ENCODE results near the gene EPB41L2. TPM values are rescaled to one million over a fixed set of nuclear protein-coding genes. Genes with fewer than 3 reads are reported as not detected.
"Not testable (repeated sequence)": the region's sequence is repeated elsewhere in the genome, so short reads cannot be mapped to it uniquely, and the experiment has no call there.

The EPB41L2 gene
- total RNA-seq, 2 donors from 2014 or later, result 41.9 to 47.2 TPM

DNA sequence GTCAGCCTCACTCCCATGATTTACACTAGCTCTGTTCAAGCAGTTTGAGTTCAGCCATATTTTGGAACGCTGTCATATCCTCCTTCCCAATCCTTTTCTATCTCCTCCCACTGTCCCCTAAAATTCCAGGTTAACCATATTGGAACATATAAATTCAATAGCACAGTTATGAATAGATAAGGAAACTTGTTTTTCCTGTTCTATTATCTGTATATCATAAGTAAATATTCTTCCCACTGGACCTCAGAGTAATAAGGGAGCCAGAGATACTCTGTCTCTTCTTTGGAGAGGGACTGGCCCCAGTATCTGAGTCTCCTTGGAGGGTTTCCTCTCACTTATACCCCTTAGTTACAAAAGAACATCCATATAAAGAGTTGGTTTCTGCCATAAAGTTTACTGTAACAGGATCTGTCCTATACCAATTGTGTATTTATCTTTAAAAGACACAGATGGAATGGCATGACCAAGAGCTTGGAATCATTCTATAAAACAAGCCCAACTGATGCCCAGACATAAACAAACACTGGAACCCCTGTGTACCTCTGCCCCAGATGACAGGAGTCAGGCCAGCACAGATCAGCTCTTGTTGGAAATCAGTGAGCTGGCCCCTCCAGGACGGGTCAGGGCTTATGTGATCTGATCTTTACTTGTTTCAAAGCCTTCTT lies 67.1 kb downstream of the EPB41L2 start:
- TF ChIP-seq, protein P1, sequence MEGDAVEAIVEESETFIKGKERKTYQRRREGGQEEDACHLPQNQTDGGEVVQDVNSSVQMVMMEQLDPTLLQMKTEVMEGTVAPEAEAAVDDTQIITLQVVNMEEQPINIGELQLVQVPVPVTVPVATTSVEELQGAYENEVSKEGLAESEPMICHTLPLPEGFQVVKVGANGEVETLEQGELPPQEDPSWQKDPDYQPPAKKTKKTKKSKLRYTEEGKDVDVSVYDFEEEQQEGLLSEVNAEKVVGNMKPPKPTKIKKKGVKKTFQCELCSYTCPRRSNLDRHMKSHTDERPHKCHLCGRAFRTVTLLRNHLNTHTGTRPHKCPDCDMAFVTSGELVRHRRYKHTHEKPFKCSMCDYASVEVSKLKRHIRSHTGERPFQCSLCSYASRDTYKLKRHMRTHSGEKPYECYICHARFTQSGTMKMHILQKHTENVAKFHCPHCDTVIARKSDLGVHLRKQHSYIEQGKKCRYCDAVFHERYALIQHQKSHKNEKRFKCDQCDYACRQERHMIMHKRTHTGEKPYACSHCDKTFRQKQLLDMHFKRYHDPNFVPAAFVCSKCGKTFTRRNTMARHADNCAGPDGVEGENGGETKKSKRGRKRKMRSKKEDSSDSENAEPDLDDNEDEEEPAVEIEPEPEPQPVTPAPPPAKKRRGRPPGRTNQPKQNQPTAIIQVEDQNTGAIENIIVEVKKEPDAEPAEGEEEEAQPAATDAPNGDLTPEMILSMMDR (IDR thresholded peaks at IDR 0.05), result no peak
- H3K4me1 ChIP-seq, result peaks cover 0 to 16% of the 10 kb centered on the region in 2 donors
- H3K4me3 ChIP-seq, result no peak overlapping the region
- H3K9me3 ChIP-seq, result no peaks in the 10 kb centered on the region
- no peak for DNase-seq (ENCODE audit: low spot score)
- no peaks in the 10 kb centered on the region for H3K27me3 ChIP-seq
- no peaks in the 10 kb centered on the region for H3K36me3 ChIP-seq
- H3K27ac ChIP-seq, result no peak overlapping the region

DNA sequence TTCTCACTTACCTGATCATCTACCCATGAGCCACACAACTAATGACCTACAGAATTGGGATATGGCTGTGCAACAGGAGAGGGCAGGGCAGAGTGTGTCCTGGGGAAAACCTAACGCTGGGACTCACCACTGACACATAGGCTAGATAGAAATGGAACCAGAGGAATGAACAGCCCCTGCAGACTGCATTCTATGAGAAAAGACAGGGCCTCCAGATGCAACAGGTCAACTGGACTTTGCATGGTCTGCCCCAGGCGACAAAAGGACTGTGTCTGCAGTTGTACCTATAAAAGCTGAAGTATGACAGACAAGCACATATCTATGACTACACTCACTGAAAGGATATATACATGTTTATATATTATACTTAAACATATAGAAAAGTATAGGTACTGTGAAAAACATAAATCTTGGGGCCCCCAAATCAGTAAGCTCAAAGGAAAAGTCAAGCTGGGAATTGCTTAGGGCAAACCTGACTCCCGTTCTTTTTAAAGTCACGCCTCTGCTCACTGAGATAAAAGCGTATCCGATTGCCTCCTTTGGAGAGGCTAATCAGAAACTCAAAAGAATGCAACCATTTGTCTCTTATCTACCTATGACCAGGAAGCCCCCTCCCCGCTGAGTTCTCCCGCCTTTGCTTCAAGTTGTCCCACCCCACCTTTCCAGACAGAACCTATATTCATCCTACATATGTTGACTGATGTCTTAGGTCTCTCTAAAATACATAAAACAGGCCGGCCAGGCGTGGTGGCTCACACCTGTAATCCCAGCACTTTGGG lies 68.5 kb downstream of the EPB41L2 start:
- Histone ChIP-seq H3K4me3 (no peak overlapping the region), H3K4me1 (peaks cover 0 to 18% of the 10 kb centered on the region in 2 donors), H3K27me3 (no peaks in the 10 kb centered on the region), H3K27ac (no peak overlapping the region), H3K36me3 (no peaks in the 10 kb centered on the region), H3K9me3 (no peaks in the 10 kb centered on the region)
- no peak for DNase-seq (ENCODE audit: low spot score)
- TF ChIP-seq, protein P1 (IDR thresholded peaks at IDR 0.05), result no peak

DNA sequence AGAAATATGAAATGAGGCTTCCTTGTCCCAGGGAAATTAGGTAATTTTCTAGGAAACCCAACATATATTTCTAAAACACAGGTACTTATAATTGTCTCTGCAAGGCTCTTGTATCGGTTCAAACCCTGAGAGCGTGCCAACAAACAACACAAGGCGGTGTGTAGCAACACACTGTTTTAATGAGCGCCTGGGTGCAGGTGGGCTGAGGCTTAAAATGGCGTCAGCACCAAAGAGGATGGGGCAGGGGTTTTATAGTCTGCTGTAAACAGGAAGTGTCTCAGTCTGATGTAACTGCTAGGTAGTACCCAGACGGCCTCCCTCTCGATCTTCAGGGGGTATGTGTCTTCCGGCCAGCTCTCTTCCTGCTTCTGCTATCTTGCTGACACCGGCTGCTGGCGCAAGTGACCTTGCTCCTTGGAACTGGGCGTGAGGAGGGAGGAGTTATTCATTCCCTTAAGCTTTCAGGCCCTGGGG lies 69.7 kb downstream of the EPB41L2 start:
- Histone ChIP-seq H3K27me3 (no peaks in the 10 kb centered on the region), H3K36me3 (no peaks in the 10 kb centered on the region), H3K9me3 (no peaks in the 10 kb centered on the region), H3K4me3 (no peak overlapping the region), H3K4me1 (peaks cover 0 to 18% of the 10 kb centered on the region in 2 donors), H3K27ac (no peak overlapping the region)
- TF ChIP-seq, protein P1 (IDR thresholded peaks at IDR 0.05), result no peak
- DNase-seq (ENCODE audit: low spot score), result no peak

DNA sequence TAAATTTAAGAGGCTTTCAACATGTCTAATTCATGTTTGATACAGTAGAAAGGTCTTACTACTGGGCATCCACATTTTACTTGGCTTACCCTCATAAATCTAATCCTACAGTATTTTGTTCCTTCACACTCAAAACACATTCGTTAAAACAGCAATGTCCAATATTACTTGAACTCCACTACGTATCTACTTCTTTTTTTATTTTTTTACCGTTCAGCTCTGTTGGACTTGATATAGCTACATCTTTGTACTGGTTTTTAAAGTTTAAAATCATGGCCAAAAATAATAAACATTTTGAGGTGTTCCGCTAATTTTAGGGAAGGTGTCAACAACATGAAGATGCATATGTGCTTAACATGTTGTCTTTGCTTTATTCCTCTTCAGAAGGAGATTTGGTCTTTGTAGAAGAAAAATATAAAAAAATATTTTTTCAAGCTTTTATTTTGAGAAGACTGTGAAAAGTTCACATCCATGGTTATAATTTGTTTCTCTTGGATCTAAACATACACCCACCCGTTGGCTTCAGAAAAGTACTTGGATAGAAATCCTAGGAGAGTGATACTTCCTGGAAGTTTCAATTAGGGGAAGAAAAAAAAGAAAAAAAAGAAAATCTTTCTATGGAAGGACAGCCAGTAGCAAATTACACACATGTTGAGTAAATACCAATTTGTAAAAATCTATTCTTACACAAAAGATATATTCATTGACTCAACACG lies 71.5 kb downstream of the EPB41L2 start:
- DNase-seq (ENCODE audit: low spot score), result no peak
- TF ChIP-seq, protein P1 (IDR thresholded peaks at IDR 0.05), result no peak
- Histone ChIP-seq H3K9me3 (no peaks in the 10 kb centered on the region), H3K27ac (peak overlapping the region in 1 of 2 donors; percentile 7), H3K36me3 (no peaks in the 10 kb centered on the region), H3K4me1 (peaks cover 0 to 8% of the 10 kb centered on the region in 2 donors), H3K4me3 (no peak overlapping the region), H3K27me3 (no peaks in the 10 kb centered on the region)

DNA sequence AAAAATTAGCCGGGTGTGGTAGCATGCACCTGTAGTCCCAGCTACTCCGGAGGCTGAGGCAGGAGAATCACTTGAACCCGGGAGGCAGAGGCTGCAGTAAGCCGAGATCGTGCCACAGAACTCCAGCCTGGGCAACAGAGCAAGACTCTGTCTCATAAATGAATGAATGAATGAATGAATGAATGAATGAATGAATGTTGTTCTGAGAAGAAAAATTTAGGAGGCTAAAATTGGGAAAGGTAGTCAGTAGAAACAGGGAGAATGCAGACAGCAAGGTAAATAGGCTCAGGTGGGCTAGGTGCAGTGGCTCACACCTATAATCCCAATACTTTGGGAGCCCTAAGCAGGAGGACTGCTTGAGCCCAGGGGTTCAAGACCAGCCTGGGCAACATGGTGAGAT lies 75.5 kb downstream of the EPB41L2 start:
- not testable (repeated sequence) for H3K27ac ChIP-seq; H3K4me3 ChIP-seq; DNase-seq (ENCODE audit: low spot score); H3K36me3 ChIP-seq; H3K9me3 ChIP-seq; H3K27me3 ChIP-seq; H3K4me1 ChIP-seq

DNA sequence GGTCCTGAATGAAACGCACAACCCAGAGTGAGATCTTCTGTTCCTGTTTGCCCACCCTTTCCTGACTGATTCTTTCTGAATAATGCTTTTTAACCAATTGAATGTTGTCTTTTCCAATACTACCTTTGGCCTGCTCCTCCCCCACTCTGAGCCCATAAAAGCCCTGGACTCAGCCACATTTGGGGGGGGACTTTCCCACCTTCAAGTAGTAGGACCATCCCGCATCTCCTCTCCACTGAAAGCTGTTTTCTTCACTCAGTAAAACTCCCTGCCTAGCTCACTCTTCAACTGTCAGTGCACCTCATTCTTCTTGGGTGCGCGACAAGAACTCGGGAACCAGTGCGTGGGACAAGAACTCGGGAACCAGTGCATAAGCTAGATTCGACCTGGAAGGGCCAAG lies 77.9 kb downstream of the EPB41L2 start:
- TF ChIP-seq, protein P1 (IDR thresholded peaks at IDR 0.05), result no peak
- Histone ChIP-seq H3K27ac (no peak overlapping the region), H3K4me1 (peaks cover 0 to 21% of the 10 kb centered on the region in 2 donors), H3K27me3 (no peaks in the 10 kb centered on the region), H3K9me3 (no peaks in the 10 kb centered on the region), H3K4me3 (no peak overlapping the region), H3K36me3 (no peaks in the 10 kb centered on the region)
- no peak for DNase-seq (ENCODE audit: low spot score)

Data from right atrium auricular region (tissue), 2 donors.